MM.1S (cell line): ENCODE results near the gene SPSB3.

Source experiments
- DNase-seq: peaks from one replicate; pipeline ENCODE4 v3.0.0-alpha.2; 2015
- H2AFZ ChIP-seq: fragments of 300-600 bp; sonication (generic); 2 replicates; pipeline ENCODE4 v1.6.0; 2016; ENCODE audit warnings: antibody characterized with exemption, low read length
- H3F3A ChIP-seq: fragments of 300-600 bp; sonication (generic); 2 replicates; pipeline ENCODE4 v1.6.1; 2016; ENCODE audit warnings: mild to moderate bottlenecking, antibody characterized with exemption, low read length, moderate library complexity, mixed read lengths; ENCODE audit not compliant: insufficient read depth
- H3K27ac ChIP-seq: fragments of 300-600 bp; sonication (generic); 2 replicates; pipeline ENCODE4 v1.5.1; 2016; ENCODE audit warnings: mild to moderate bottlenecking, low read length
- H3K27me3 ChIP-seq: fragments of 300-600 bp; sonication (generic); replicated peaks from 2 replicates; pipeline ENCODE4 v1.6.0; 2016; ENCODE audit warnings: low read length; ENCODE audit not compliant: insufficient read depth
- H3K36me3 ChIP-seq: fragments of 300-600 bp; sonication (generic); replicated peaks from 2 replicates; pipeline ENCODE4 v1.6.1; 2016; ENCODE audit warnings: mild to moderate bottlenecking, low read length, mixed read lengths; ENCODE audit not compliant: insufficient read depth
- H3K4me1 ChIP-seq: fragments of 300-600 bp; sonication (generic); 2 replicates; pipeline ENCODE4 v1.6.1; 2016; ENCODE audit warnings: low read length, mixed read lengths
- H3K4me2 ChIP-seq: fragments of 300-600 bp; sonication (generic); 2 replicates; pipeline ENCODE4 v1.6.0; 2016; ENCODE audit warnings: low read depth, low read length
- H3K4me3 ChIP-seq: fragments of 300-600 bp; sonication (generic); 2 replicates; pipeline ENCODE4 v1.5.1; 2016; ENCODE audit warnings: low read length, mixed read lengths
- H3K79me2 ChIP-seq: fragments of 300-600 bp; sonication (generic); 2 replicates; pipeline ENCODE4 v1.6.1; 2016; ENCODE audit warnings: mixed run types, low read length, mixed read lengths
- H3K9ac ChIP-seq: fragments of 300-600 bp; sonication (generic); 2 replicates; pipeline ENCODE4 v1.6.1; 2016; ENCODE audit warnings: low read length, mixed read lengths
- H3K9me2 ChIP-seq: fragments of 300-600 bp; sonication (generic); replicated peaks from 2 replicates; pipeline ENCODE4 v1.6.1; 2016; ENCODE audit warnings: mild to moderate bottlenecking, low read length, mixed read lengths; ENCODE audit not compliant: insufficient read depth
- H3K9me3 ChIP-seq: fragments of 300-600 bp; sonication (generic); replicated peaks from 2 replicates; pipeline ENCODE4 v1.6.1; 2016; ENCODE audit warnings: mild to moderate bottlenecking, low read length, mixed read lengths; ENCODE audit not compliant: insufficient read depth
- H4K20me1 ChIP-seq: fragments of 300-600 bp; sonication (generic); 2 replicates; pipeline ENCODE4 v1.6.1; 2016; ENCODE audit warnings: mild to moderate bottlenecking, low read length, moderate library complexity, mixed read lengths; ENCODE audit not compliant: insufficient read depth
- EZH2 ChIP-seq: fragments of 300-600 bp; sonication (generic); optimal IDR thresholded peaks from 2 replicates; pipeline ENCODE3; 2017; ENCODE audit warnings: low read depth, mild to moderate bottlenecking, antibody characterized with exemption, low read length, mixed read lengths
- EZH2phosphoT487 ChIP-seq: fragments of 300-600 bp; sonication (generic); IDR thresholded peaks from 2 replicates; pipeline ENCODE4 v1.6.1; 2018; ENCODE audit warnings: antibody characterized with exemption, low read length
- TF ChIP-seq, protein P1 (sequence below): fragments of 300-600 bp; sonication (generic); IDR thresholded peaks from 2 replicates; pipeline ENCODE4 v1.5.1; 2016; ENCODE audit warnings: antibody characterized with exemption, low read length, mixed read lengths

The SPSB3 gene

GRCh38 chr16:1745900-1746692 is 36.3 kb downstream of the SPSB3 start:
- H3K27ac ChIP-seq, result no peak overlapping the region
- no peak for DNase-seq
- H3K4me2 ChIP-seq, result no peak overlapping the region
- H3K4me3 ChIP-seq, result no peak overlapping the region
- H3K4me1 ChIP-seq, result no peaks in the 10 kb centered on the region
- no peaks in the 10 kb centered on the region for H3K36me3 ChIP-seq
- H2AFZ ChIP-seq, result no peak overlapping the region
- H3K79me2 ChIP-seq, result no peaks in the 10 kb centered on the region
- no peak for TF ChIP-seq EZH2
- no peak overlapping the region for H3K9ac ChIP-seq
- H3K9me2 ChIP-seq, result no peaks in the 10 kb centered on the region
- no peaks in the 10 kb centered on the region for H3F3A ChIP-seq
- no peaks in the 10 kb centered on the region for H3K9me3 ChIP-seq
- H3K27me3 ChIP-seq, result no peaks in the 10 kb centered on the region
- no peaks in the 10 kb centered on the region for H4K20me1 ChIP-seq

GRCh38 chr16:1745181-1745899 is 37.0 kb downstream of the SPSB3 start:
- no peaks in the 10 kb centered on the region for H3K79me2 ChIP-seq
- no peaks in the 10 kb centered on the region for H3F3A ChIP-seq
- no peak overlapping the region for H3K27ac ChIP-seq
- no peaks in the 10 kb centered on the region for H3K27me3 ChIP-seq
- H3K4me3 ChIP-seq, result no peak overlapping the region
- no peaks in the 10 kb centered on the region for H3K9me3 ChIP-seq
- DNase-seq, result no peak
- no peak overlapping the region for H3K9ac ChIP-seq
- H3K4me1 ChIP-seq, result no peaks in the 10 kb centered on the region
- no peaks in the 10 kb centered on the region for H4K20me1 ChIP-seq
- TF ChIP-seq, protein P1, sequence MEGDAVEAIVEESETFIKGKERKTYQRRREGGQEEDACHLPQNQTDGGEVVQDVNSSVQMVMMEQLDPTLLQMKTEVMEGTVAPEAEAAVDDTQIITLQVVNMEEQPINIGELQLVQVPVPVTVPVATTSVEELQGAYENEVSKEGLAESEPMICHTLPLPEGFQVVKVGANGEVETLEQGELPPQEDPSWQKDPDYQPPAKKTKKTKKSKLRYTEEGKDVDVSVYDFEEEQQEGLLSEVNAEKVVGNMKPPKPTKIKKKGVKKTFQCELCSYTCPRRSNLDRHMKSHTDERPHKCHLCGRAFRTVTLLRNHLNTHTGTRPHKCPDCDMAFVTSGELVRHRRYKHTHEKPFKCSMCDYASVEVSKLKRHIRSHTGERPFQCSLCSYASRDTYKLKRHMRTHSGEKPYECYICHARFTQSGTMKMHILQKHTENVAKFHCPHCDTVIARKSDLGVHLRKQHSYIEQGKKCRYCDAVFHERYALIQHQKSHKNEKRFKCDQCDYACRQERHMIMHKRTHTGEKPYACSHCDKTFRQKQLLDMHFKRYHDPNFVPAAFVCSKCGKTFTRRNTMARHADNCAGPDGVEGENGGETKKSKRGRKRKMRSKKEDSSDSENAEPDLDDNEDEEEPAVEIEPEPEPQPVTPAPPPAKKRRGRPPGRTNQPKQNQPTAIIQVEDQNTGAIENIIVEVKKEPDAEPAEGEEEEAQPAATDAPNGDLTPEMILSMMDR, result no peak
- no peaks in the 10 kb centered on the region for H3K9me2 ChIP-seq
- no peak overlapping the region for H2AFZ ChIP-seq
- no peaks in the 10 kb centered on the region for H3K36me3 ChIP-seq
- no peak overlapping the region for H3K4me2 ChIP-seq

GRCh38 chr16:1744338-1744840 is 38.0 kb downstream of the SPSB3 start:
- Histone ChIP-seq H3K9me3 (no peaks in the 10 kb centered on the region), H2AFZ (no peak overlapping the region), H3K27ac (no peak overlapping the region), H3K4me3 (no peak overlapping the region), H3K36me3 (no peaks in the 10 kb centered on the region), H3K9me2 (no peaks in the 10 kb centered on the region), H3K4me2 (no peak overlapping the region), H4K20me1 (no peaks in the 10 kb centered on the region), H3K4me1 (no peaks in the 10 kb centered on the region), H3F3A (0 out of 2 replicates have a peak, but pooled peaks cover 2% of the 10 kb centered on the region), H3K79me2 (no peaks in the 10 kb centered on the region), H3K9ac (no peak overlapping the region), H3K27me3 (no peaks in the 10 kb centered on the region)
- TF ChIP-seq, protein P1, result no peak
- TF ChIP-seq EZH2phosphoT487, result no peak
- no peak for TF ChIP-seq EZH2
- DNase-seq, result no peak
